Fibroblast of mammary gland (primary cell): ENCODE data around the gene FMO3.

Source experiments
- DNase-seq: peaks from one replicate; pipeline ENCODE4 v3.0.0-alpha.2; 2010; ENCODE audit warnings: low read depth
- H3K4me3 ChIP-seq: 2 replicates; pipeline ENCODE4 v1.5.1; 2011; ENCODE audit warnings: low read depth, mild to moderate bottlenecking, low read length, moderate library complexity; ENCODE audit not compliant: control insufficient read depth
- TF ChIP-seq, protein P1 (sequence below): conservative IDR thresholded peaks from 2 replicates; pipeline ENCODE4 v1.5.1; 2011; ENCODE audit warnings: low read depth, low read length, inconsistent platforms; ENCODE audit not compliant: control insufficient read depth, insufficient read depth

Gene FMO3

DNA sequence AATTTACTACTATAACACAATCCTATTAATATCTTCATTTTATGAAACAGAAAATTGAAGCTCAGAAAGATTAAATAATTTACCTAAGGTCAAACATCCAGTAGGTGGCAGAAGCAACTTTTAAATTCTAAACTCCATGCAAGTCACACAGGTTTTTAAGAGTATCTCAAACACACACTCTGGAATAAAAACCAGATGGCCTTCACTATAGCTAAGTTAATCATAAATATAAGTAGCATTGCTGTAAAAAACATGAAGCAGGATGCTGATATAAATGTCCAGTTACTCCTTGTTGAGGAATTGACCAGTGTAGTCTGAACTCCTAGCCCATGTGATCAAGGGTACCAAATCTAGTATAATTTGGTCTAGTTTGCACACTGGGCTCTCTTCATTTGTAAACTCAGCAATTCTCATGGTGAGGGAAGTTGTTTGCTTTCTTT lies 9.4 kb upstream of the FMO3 start:
- TF ChIP-seq, protein P1, sequence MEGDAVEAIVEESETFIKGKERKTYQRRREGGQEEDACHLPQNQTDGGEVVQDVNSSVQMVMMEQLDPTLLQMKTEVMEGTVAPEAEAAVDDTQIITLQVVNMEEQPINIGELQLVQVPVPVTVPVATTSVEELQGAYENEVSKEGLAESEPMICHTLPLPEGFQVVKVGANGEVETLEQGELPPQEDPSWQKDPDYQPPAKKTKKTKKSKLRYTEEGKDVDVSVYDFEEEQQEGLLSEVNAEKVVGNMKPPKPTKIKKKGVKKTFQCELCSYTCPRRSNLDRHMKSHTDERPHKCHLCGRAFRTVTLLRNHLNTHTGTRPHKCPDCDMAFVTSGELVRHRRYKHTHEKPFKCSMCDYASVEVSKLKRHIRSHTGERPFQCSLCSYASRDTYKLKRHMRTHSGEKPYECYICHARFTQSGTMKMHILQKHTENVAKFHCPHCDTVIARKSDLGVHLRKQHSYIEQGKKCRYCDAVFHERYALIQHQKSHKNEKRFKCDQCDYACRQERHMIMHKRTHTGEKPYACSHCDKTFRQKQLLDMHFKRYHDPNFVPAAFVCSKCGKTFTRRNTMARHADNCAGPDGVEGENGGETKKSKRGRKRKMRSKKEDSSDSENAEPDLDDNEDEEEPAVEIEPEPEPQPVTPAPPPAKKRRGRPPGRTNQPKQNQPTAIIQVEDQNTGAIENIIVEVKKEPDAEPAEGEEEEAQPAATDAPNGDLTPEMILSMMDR: peak; percentile 53
- DNase-seq: peak; percentile 81

DNA sequence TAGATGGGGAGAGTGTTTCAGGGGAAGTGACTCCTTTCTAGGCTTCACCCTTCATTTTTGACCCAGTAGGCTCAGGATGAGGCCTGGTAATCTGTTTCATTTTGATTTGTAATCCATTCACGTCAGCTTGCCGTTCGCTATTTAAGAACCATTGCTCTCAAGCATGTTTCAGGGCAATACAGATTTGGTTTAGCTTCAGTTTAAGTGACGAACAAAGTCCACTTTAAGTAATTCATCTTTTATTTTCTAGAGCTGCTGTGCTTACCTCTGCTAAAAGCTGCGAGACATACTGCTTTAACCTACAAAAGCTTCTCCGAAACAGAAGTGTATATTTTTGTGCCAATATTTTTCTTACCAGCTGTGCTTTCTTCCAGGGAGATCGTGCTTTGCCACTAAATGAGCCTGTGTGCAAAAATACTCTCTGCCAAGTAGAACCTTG lies 8.9 kb upstream of the FMO3 start:
- H3K4me3 ChIP-seq: no peak overlapping the region
- TF ChIP-seq, protein P1: no peak
- DNase-seq: peak; percentile 14

More for the DNA sequence above, 9.4 kb upstream of the FMO3 start:
- H3K4me3 ChIP-seq: no peak overlapping the region

DNA sequence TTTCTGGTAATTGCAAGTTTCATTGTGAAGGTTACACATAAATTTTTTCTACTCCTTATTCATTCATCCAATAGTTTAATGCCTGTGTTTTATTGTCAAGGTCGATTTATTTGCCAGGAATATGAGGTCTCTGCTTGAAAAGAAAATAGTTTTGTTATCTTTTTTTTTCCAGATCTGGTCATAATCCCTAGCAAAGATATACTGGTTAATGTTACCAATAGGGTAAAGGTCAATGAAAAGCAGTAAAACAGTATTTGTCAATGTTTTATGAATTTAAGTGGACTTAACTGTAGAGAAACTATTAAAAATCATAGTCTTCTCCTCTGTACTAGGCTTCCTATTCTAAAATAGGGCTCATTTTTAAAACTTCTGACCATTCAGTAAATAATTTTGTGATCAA lies 8.1 kb upstream of the FMO3 start:
- TF ChIP-seq, protein P1: no peak
- no peak overlapping the region for H3K4me3 ChIP-seq
- DNase-seq: no peak

DNA sequence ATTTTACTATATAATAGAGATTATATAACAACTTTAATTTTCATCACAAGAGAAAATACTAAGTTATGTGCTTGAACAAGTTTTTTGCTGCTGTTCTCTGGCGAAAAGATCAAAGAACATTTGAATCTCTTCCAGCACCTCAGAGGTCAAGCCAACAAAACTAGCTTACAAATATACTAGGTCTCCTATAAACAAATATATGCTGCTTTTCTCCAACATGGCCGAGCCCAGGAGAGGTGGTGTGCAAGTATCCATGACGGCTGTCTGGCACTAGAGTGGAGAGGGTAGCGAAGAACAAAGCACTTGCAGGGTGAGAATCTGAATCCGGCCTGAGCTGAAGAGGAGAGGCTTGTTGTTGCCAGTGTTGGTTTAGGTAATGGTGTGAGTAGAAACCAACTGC lies 7.5 kb upstream of the FMO3 start:
- no peak overlapping the region for H3K4me3 ChIP-seq
- DNase-seq: no peak
- TF ChIP-seq, protein P1: no peak

DNA sequence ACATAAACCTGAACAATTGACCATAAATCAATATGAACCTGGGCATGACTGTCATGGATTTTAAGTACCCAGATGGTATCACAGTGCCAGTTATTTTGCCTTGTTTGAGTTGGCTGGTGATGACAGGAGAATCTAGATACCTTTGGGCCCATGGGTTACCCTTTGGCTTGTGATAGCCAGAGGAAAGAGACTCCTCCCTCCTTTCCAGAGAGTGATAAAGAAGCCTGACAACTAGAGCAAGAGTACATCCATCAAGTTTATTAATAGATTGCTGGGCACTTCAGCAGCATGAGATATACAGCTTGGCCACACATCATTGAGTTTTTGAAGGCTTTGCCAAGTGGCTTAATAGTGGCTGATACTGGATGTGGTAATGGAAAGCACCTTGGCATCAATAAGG lies 6.6 kb upstream of the FMO3 start:
- H3K4me3 ChIP-seq: no peak overlapping the region
- DNase-seq: no peak
- TF ChIP-seq, protein P1: no peak

DNA sequence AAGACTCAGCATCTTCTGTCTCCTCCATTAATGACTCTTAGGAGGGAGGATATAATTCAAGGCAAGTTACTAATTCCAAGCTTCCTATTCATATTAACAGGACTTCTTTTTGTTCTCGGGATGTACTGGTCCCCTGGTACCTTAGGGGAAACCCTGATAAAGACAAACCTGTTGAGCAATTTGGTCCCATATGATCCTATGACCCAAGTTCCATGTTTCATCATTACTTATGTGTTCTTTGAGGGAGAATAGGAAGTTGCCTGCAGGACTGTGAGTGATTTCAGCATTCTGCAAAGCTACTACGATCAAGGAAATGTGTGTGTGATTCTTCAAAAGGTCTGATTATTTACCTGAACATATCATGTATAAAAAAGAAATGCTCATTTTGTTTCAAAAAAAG lies 5.8 kb upstream of the FMO3 start:
- no peak for DNase-seq
- H3K4me3 ChIP-seq: no peak overlapping the region
- TF ChIP-seq, protein P1: no peak

DNA sequence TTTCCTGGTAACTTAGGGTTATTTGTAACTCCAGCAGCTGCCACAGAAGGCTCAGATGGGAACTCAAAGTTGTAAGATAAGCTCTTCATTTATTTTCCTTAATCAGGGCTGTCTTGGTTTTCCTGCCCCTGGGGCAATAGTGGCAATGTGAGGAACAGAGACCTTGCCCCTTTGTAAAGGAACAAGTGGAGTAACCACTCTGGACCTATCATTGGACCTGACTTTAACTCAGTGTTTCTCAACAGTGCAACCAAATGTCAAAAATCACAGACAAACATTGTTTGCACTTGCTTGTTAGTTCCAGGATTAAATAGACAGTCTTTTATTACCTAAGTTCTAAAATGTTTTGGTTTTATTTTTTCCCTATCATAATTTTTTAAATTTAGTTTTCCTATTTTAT lies 2.8 kb upstream of the FMO3 start:
- TF ChIP-seq, protein P1: no peak
- H3K4me3 ChIP-seq: no peak overlapping the region
- DNase-seq: no peak
